Cerebellar nuclear complex (tissue), 1 donor: ENCODE results near the gene KCTD5.
"Not testable (repeated sequence)": the region's sequence is repeated elsewhere in the genome, so short reads cannot be mapped to it uniquely, and the experiment has no call there.

Experiments used
- DNase-seq, 2 experiments: peaks; one replicate each; lab custom pipeline; 2025; lab: John Stamatoyannopoulos, UW

The KCTD5 gene

GRCh38 chr16:2673066-2673999 is 9.0 kb upstream of the KCTD5 start:
- DNase-seq: peak; percentile 70 to 82

DNA sequence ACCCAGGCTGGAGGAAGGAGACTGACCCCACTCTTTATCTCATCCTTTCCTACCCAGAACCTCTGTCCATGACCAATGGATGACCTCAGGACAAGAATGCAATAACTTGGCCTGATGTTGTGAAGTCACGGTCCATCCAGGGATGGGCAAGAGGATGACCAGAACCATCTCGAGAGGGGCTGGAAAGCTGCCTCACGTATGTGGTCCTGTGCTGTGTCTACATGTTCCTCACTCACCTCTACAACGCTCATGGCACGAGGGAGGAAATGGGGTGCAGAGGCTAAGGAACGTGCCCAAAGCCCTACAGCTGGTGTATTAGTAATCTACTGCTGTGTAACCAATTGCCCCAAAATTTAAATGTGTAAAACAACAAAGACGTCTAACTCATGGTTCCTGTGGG is 7.3 kb upstream of the KCTD5 start:
- DNase-seq: no peak

DNA sequence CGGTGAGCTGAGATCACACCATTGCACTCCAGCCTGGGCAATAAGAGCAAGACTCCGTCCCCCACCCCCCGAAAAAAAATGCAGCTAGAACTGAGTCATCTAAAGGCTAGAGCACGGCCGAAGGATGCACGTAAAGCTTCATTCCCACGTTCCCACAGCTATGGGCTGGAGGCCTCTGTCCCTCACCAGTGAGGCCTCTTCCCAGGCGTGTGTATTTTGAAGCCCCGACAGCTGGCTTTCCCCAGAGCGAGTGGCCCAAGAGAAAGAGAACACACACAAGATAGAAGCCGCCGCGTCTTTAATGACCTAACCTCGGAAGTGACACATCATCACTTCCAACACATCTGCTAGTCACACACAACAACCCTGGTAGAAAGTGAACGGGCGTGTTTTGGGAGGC is 6.6 kb upstream of the KCTD5 start:
- DNase-seq: no peak

GRCh38 chr16:2676937-2677336 is 5.4 kb upstream of the KCTD5 start:
- DNase-seq: not testable (repeated sequence)

DNA sequence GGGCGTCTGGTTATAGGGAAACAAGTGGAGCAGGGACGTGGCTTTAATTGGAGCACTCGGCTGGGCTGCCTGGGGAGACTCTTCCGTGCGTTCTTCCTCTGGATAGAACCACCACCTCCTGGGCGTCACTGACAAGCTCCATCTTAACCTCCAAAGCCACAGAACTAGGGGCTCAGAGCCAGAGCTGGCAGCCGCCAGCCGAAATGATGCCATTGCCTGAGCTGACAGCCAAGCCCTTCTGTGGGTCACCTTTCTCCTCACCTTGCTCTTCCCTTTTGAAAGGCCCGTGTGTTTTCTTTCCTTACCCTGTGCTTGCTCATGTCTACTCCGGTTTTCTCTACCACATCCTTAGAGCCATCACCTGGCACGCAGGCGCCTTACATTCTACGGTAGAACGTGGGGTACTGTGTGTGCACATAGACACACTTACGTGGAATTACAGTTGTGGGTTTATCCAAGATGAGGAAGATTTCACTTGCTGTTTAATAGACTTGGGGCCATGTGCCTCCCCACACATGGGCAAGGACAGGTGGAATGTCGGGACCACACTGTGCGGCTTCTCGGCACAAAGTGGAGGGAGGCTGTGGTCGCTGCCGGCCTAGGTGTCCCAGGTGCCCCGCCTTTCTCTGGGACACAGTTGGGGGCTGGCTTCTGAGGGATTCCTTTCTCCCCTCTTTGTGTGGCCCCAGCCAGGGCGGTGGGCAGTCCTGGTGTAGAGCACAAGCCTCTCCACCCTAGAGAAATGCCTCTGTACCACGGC is 3.9 kb upstream of the KCTD5 start:
- DNase-seq: not testable (repeated sequence)

GRCh38 chr16:2679902-2680301 is 2.4 kb upstream of the KCTD5 start:
- not testable (repeated sequence) for DNase-seq

DNA sequence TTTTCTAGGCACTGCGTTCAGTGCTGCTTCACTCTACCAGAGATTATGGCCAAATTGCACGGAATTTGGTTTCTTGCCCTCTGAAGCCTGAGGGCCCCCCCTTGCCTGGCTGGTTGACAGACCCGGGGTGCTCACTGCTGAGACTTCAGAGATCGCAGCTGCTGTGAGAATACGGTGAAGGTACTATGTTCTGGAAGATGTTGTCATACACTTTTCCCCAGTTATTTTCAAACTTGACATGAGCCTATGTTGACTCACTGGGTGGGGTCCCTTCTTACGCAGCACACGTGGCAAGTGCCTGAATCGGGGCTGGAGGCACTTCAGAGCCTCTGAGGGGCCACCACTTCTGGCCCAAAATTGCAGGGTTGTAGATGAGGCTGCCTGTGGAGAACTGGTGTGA is 2.0 kb upstream of the KCTD5 start:
- DNase-seq: not testable (repeated sequence)

GRCh38 chr16:2683041-2683440 is 718 bp downstream of the KCTD5 start:
- DNase-seq: not testable (repeated sequence)

DNA sequence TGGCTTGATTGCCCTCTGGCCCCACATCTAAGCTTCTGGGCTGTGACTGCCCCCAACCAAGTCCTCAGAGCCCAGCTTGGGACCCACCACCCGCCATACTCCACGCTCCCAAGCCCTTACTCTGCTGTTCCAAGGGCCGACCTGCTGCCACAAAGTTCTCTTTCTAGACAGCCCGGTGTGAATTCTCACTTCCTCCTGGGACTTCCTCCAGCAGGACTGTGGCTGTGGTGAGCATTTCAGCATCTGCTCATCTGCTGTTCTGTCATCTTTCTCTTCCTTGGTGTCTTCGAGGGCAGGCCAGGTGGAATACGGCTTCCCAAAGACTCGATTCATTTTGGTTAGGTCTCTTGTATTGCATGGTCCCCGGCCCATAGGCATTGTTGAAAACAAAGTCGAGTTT is 3.8 kb downstream of the KCTD5 start:
- DNase-seq: not testable (repeated sequence)

- DNase-seq: no peak
Observed at GRCh38 chr16:2686912-2687507, 4.7 kb downstream of the KCTD5 start.

DNA sequence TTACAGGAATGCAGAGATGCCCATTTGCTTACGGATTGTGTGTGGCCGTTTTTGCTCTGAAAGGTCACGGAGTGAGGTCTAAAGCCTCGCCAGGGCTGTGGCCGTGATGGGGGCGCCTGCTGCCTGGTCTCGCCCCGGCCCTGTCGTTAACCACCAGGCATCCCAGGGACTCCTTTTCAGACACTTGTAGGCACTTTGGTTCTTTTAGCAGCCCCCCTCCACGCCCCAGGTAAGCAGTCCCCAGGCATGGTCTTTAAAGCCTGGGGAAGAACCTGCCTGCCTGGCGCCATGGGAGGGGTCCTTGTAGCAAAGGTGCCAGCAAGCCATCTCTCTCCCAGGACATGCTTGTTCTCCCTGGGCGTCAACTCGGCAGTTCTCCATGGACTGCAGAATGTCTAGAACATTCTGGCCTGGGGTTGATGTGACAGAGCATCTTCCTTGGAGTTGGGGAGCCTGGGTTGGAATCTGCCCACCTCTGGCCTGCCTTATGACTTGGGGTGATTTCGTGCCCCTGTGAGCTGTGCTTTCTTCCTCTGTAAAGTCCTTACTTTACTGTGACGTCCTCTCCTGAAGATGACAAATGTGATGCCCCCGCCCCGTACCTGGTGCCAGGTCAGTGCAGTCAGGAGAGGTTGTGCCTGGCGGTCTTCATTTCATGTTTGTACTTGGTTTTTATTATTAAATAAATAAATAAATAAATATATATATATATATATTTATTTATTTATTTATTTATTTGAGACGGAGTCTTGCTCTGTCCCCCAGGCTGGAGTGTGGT is 5.4 kb downstream of the KCTD5 start:
- no peak for DNase-seq

DNA sequence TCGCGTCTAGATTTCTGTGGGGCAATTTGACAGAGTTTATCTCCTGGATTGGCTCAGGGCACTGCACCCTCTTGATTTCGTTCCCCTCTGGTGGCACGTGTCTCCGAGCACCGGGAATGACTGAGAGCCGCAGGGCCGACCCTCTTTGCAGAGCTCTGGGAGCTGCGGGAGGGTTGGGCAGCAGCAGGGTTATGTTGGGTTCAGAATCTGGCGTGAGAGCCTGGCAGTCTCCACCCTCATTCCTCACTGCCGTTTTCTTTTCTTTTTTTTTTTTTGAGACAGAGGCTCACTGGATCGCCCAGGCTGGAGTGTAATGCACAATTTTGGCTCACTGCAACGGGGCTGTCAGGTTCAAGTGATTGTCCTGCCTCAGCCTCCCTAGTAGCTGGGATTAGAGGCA is 7.1 kb downstream of the KCTD5 start:
- DNase-seq: not testable (repeated sequence)

DNA sequence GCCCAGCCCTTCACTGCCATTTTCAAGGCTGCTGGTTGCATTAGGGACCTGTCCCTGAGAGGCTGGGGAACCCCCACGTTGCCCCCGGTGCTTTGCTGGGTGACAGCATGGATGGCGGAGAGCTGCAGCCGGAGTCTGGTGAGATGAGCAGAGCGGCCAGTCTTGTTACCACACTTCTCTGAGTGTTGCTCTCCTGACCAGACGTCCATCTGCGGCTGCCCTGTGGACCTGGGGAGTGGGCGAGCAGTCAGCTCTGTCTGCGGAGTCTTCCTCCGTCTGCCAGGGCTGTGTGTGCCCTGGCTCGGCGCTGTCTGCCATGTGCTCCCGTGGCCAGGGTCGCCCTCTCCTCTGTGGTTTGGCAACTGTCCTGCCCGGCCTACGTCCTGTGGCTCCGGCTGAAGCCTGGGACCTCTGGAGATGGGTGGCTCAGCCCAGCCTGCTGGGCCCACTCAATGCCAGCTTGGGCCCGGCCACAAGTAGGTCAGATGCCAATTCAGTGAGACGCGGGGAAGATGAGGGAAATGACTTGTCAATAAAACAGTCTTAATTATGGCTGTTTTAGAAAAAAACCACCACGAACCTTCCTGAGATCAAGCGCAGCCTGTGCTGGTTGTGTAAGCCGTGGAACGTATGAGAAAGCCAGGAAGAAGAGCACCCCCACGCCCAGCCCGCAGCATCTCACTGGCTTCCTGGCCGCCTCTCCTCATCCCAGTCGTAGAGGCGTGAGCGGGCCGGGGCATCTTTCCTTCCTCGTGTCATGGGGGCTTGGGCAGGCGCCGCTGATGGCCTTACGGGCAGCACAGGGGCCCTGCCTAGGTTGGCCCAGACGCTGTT is 7.9 kb downstream of the KCTD5 start:
- no peak for DNase-seq

DNA sequence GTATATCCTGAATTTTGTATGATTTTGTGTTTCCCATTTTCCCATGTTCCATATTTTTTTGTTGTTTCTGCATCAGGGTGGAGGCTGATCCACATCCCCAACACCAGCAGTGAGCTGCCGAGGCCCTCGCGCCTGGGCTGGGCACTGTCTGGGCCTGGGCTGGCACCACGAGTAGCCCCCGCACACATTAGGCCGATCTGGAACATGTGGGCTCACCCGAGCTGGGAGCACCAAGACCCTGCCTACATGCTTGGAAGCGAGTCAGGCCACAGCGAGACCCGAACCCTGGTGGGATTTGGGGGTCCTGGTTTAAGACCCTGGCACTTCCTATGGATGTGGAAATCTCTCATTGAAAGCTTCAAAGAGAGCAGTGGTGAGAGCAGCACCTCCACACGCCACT is 8.5 kb downstream of the KCTD5 start:
- DNase-seq: no peak

GRCh38 chr16:2691491-2692248 is 9.3 kb downstream of the KCTD5 start:
- DNase-seq: peak in 1 of 2 experiments; percentile 50

GRCh38 chr16:2692251-2692947 is 10.1 kb downstream of the KCTD5 start:
- DNase-seq: peak in 1 of 2 experiments; percentile 50

GRCh38 chr16:2692948-2693651 is 10.8 kb downstream of the KCTD5 start:
- DNase-seq: no peak

DNA sequence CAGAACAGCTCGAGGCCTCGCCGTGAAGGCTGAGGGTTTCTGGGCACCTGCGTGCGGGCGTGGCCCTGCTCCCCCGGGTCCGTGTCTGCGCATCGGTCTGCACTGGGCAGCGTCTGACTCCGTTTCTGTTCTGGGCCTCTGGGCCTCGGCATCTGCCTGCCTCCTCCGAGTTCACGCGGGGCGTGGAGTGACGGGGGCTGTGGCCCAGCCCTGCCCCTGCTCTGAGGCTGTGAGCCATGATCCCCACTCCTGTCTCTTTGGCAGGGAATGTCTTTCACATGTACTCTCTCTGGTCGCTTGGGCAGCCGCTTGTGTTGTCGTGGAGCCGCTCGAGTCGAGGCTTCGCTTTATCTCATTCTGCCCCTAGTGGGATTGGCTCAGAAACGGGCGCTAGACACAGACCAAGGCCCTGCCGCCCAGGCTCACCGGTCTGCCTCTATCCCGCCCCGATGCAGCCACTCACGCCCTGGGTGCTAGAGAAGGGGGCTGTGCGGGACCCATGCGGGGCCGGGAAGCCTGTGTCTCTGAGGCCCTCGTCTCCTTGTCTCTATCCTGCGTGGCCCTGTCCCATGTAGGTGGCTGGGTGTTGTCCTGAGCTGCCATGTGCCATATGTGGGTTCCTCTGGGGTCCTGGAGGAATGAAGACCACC is 14.4 kb downstream of the KCTD5 start:
- DNase-seq: not testable (repeated sequence)
